K562 (cell line): ENCODE measurements around the gene KISS1. TPM values are rescaled to one million over a fixed set of nuclear protein-coding genes. Genes with fewer than 3 reads are reported as not detected.

ENCODE experiments used
- ATAC-seq: fragments of 200-7000 bp; cut with Tn5 transposase; 3 replicates; pipeline ENCODE4 v1.9.1; 2020; ENCODE audit warnings: moderate library complexity
- BruUV-seq: library from RNA; stranded (reverse); fragments of 400-500 nt; replicated peaks from 2 replicates; lab custom pipeline; 2021; lab: Mats Ljungman, UMichigan
- CTCF ChIA-PET: fragments of 300-600 bp; formaldehyde crosslinking; extraction: SDS; loops from one replicate; lab custom pipeline; 2021; ENCODE audit warnings: low intra/inter-chr PET ratio; lab: Yijun Ruan, JAX
- POLR2A ChIA-PET: fragments of 300-600, 350-650 bp; sonication (Branson Sonifier 250); formaldehyde crosslinking; extraction: SDS; loops from one replicate; lab custom pipeline; 2021; ENCODE audit warnings: antibody characterized with exemption, inconsistent platforms; lab: Yijun Ruan, JAX
- DNase-seq, 4 experiments: peaks; one replicate each; pipeline versions ENCODE4 v3.0.0 to v3.0.0-alpha.2; 2011 to 2018; ENCODE audit warnings: low spot score in 3 of 4, mixed read lengths in 3 of 4; ENCODE audit errors: extremely low read depth in 1 of 4
- FAIRE-seq: peaks from 2 replicates; lab custom pipeline; 2011; peaks lifted over from hg19 to GRCh38; lab: Jason Lieb, UNC
- H2AFZ ChIP-seq: 2 replicates; pipeline ENCODE4 v1.6.0; 2011; ENCODE audit warnings: low read depth, low read length, control low read depth, inconsistent platforms
- H3K27ac ChIP-seq: fragments of 200-600 bp; 3 replicates; pipeline ENCODE4 v1.8.0; 2011; ENCODE audit warnings: low read depth, mild to moderate bottlenecking, control low read depth, inconsistent platforms, low read length, moderate library complexity, mixed read lengths; ENCODE audit errors: extremely low read depth
- H3K27me3 ChIP-seq, 2 experiments: fragments of 300-600 bp in 1 of 2; 2 replicates in 1 of 2; 3 replicates in 1 of 2; pipeline versions ENCODE4 v1.6.0 to v1.8.0; 2011; ENCODE audit warnings: inconsistent platforms in 2 of 2, low read length in 2 of 2, mild to moderate bottlenecking in 1 of 2, mixed read lengths in 1 of 2, moderate library complexity in 1 of 2; ENCODE audit not compliant: control insufficient read depth in 2 of 2, insufficient read depth in 2 of 2
- H3K36me3 ChIP-seq: fragments of 300-600 bp; 3 replicates; pipeline ENCODE4 v1.8.0; 2011; ENCODE audit warnings: mild to moderate bottlenecking, low read length, inconsistent platforms; ENCODE audit not compliant: control insufficient read depth, insufficient read depth
- H3K4me1 ChIP-seq, 2 experiments: fragments of 200-600 bp in 1 of 2; replicated peaks in 1 of 2; 2 replicates in 1 of 2; 3 replicates in 1 of 2; pipeline versions ENCODE4 v1.5.1 to v1.8.0; 2011; ENCODE audit warnings: inconsistent platforms in 2 of 2, low read length in 2 of 2, mild to moderate bottlenecking in 1 of 2, mixed read lengths in 1 of 2, moderate library complexity in 1 of 2; ENCODE audit not compliant: control insufficient read depth in 2 of 2, insufficient read depth in 2 of 2
- H3K4me2 ChIP-seq: 2 replicates; pipeline ENCODE4 v1.6.1; 2011; ENCODE audit warnings: low read length, control low read depth, inconsistent platforms, mixed read lengths; ENCODE audit not compliant: insufficient read depth
- H3K4me3 ChIP-seq: fragments of 200-600 bp; sonication (generic), shearing (Covaris generic); 2 replicates; pipeline ENCODE4 v1.5.1; 2016; ENCODE audit warnings: control low read depth, inconsistent platforms
- H3K79me2 ChIP-seq: fragments of 200-600 bp; 3 replicates; pipeline ENCODE4 v1.8.0; 2011; ENCODE audit warnings: low read length, inconsistent platforms; ENCODE audit not compliant: control insufficient read depth, insufficient read depth
- H3K9ac ChIP-seq, 2 experiments: 2 replicates each; pipeline versions ENCODE4 v1.6.0 to v1.6.1; 2011; ENCODE audit warnings: low read depth in 2 of 2, low read length in 2 of 2, control low read depth in 1 of 2, inconsistent platforms in 1 of 2, mild to moderate bottlenecking in 1 of 2, mixed read lengths in 1 of 2; ENCODE audit not compliant: insufficient read depth in 1 of 2
- H3K9me1 ChIP-seq: one replicate; pipeline ENCODE4 v1.6.0; 2011; ENCODE audit warnings: inconsistent platforms, mild to moderate bottlenecking, low read length, moderate library complexity; ENCODE audit not compliant: control insufficient read depth, insufficient read depth
- H3K9me3 ChIP-seq: replicated peaks from 2 replicates; pipeline ENCODE4 v1.5.1; 2011; ENCODE audit warnings: low read depth, low read length, inconsistent platforms; ENCODE audit not compliant: control insufficient read depth, insufficient read depth
- H4K20me1 ChIP-seq: replicated peaks from 2 replicates; pipeline ENCODE4 v1.6.1; 2011; ENCODE audit warnings: low read length, inconsistent platforms, mixed read lengths; ENCODE audit not compliant: control insufficient read depth, insufficient read depth
- CEBPB ChIP-seq: fragments of 450-650 bp; IDR thresholded peaks from 2 replicates; pipeline ENCODE4 v1.6.1; 2016; ENCODE audit warnings: missing genetic modification characterization, missing compliant biosample characterization
- COPS2 ChIP-seq: fragments of 450-650 bp; conservative IDR thresholded peaks from 2 replicates; pipeline ENCODE4 v1.6.1; 2016; ENCODE audit warnings: mild to moderate bottlenecking, moderate library complexity
- HEY1 ChIP-seq: fragments of 250-450 bp; sonication (Bioruptor Pico); IDR thresholded peaks from 2 replicates; pipeline ENCODE4 v1.5.0; 2020; ENCODE audit warnings: mild to moderate bottlenecking, moderate library complexity, borderline replicate concordance
- HMG20B ChIP-seq: fragments of 250-450 bp; sonication (Bioruptor Pico); IDR thresholded peaks from 2 replicates; pipeline ENCODE4 v1.5.0; 2021; ENCODE audit warnings: mild to moderate bottlenecking
- ILK ChIP-seq: fragments of 450-650 bp; IDR thresholded peaks from 2 replicates; pipeline ENCODE4 v1.6.1; 2016; ENCODE audit warnings: missing genetic modification characterization, low read depth, mild to moderate bottlenecking, missing compliant biosample characterization, moderate library complexity, borderline replicate concordance
- KDM5B ChIP-seq: fragments of 200-600 bp; sonication (generic); IDR thresholded peaks from 2 replicates; pipeline ENCODE4 v1.6.1; 2012; ENCODE audit warnings: low read depth, mild to moderate bottlenecking, moderate library complexity, low read length, control low read depth, inconsistent platforms; ENCODE audit not compliant: insufficient replicate concordance
- PHF8 ChIP-seq: fragments of 200-600 bp; sonication (generic); IDR thresholded peaks from 2 replicates; pipeline ENCODE4 v1.6.1; 2012; ENCODE audit warnings: mixed run types, mild to moderate bottlenecking, inconsistent platforms, low read length, moderate library complexity, borderline replicate concordance
- SRSF9 ChIP-seq: fragments of 200-400 bp; formaldehyde crosslinking; IDR thresholded peaks from 2 replicates; pipeline ENCODE4 v1.6.1; 2017; ENCODE audit warnings: low read depth, low read length, borderline replicate concordance
- ZNF133 ChIP-seq: fragments of 250-450 bp; sonication (Bioruptor Pico); IDR thresholded peaks from 2 replicates; pipeline ENCODE4 v1.4.0; 2020; ENCODE audit warnings: mild to moderate bottlenecking
- ZNF717 ChIP-seq: fragments of 250-450 bp; sonication (Bioruptor Pico); IDR thresholded peaks from 2 replicates; pipeline ENCODE4 v1.5.0; 2021
- WGBS: fragments of 100-300 bp; shearing (Covaris generic); methylation state at CpG from one replicate; pipeline ENCODE4 v1.1.6; 2016; ENCODE audit warnings: low coverage, mixed read lengths; ENCODE audit not compliant: insufficient coverage; ENCODE audit errors: missing lambda C conversion rate; 5-methylcytosine and 5-hydroxymethylcytosine counted together
- in situ Hi-C: fragments of 300-500 bp; cut with MboI; formaldehyde crosslinking; loops from 4 replicates; pipeline ENCODE4 v1.15.0; 2018; ENCODE audit warnings: inconsistent platforms, mixed read lengths
- intact Hi-C: fragments of 100-400 bp; cut with micrococcal nuclease; formaldehyde crosslinking; loops from 2 replicates; pipeline ENCODE4 v1.14.2; 2022
- polyA plus RNA-seq, 8 experiments: library from polyadenylated mRNA; depleted of rRNA in 4 of 8; stranded (reverse) in 5 of 8; unstranded in 3 of 8; fragments of >200 nt; fragmentation: Nextera tagmentation in 2 of 8; fragmentation: Illumina TruSeq in 1 of 8; extraction: Ambion mirVana in 2 of 8; extraction: Trizol in 1 of 8; gene quantifications; 2 replicates each; pipeline versions ENCODE4 v1.2.1 to v1.2.3, GENCODE V29; 2011 to 2014; ENCODE audit warnings: inconsistent platforms in 1 of 8, missing spikeins in 1 of 8
- total RNA-seq, 7 experiments: library from RNA; depleted of rRNA in 6 of 7; stranded (reverse); fragments of >200 nt in 6 of 7; fragmentation: Illumina TruSeq in 2 of 7; extraction: Trizol in 2 of 7; gene quantifications; 2 replicates each; pipeline versions ENCODE4 v1.2.1 to v1.2.3, GENCODE V29; 2011 to 2021; ENCODE audit warnings: low replicate concordance in 1 of 7
- TF ChIP-seq, protein P1 (sequence below): fragments of 250-450 bp; sonication (Bioruptor Pico); IDR thresholded peaks from 2 replicates; pipeline ENCODE4 v1.8.0; 2021; ENCODE audit warnings: moderate library complexity, mild to moderate bottlenecking, inconsistent platforms
- TF ChIP-seq, protein P2 (sequence below): fragments of 450-650 bp; formaldehyde crosslinking; IDR thresholded peaks from 2 replicates; pipeline ENCODE4 v1.4.0; 2020; ENCODE audit warnings: mild to moderate bottlenecking, moderate library complexity
- TF ChIP-seq, protein P3 (sequence below): fragments of 450-650 bp; IDR thresholded peaks from 2 replicates; pipeline ENCODE4 v1.6.1; 2017; ENCODE audit warnings: mild to moderate bottlenecking, moderate library complexity
- TF ChIP-seq, protein P4 (sequence below): sonication (generic); formaldehyde crosslinking; IDR thresholded peaks from 2 replicates; pipeline ENCODE4 v1.8.1; 2023; ENCODE audit warnings: missing genetic modification reagents, mild to moderate bottlenecking, borderline replicate concordance

KISS1 gene
- total and polyA plus RNA-seq, 9 of the 15 experiments (the other 6 are each of a cell fraction or from before 2014, with no cell fraction given), result 0.31 TPM; not detected in 8

DNA sequence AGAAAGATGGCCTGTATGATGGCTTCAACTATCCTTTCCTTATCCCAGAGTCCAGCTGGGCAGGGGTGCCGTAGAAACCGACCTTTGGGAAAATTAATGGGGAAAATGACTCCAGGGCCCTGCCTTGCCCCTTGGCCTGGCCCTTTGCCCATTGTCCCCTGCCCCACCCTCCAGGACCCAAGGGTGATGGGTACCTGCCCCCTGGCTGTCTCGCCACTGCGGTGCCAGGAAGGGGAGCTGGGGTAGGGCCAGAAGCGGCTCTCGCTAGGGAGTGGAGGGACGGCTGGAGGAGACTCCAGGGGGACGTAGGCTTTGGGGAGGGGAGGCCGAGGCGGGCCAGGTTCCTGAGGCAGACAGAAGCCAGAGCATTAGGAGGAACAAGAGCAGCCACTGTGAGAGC lies 46.6 kb upstream of the KISS1 start (continued):
- TF ChIP-seq, protein P1, sequence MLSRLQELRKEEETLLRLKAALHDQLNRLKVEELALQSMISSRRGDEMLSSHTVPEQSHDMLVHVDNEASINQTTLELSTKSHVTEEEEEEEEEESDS, result no peak
- TF ChIP-seq CEBPB (tag), result no peak
- TF ChIP-seq, protein P2, sequence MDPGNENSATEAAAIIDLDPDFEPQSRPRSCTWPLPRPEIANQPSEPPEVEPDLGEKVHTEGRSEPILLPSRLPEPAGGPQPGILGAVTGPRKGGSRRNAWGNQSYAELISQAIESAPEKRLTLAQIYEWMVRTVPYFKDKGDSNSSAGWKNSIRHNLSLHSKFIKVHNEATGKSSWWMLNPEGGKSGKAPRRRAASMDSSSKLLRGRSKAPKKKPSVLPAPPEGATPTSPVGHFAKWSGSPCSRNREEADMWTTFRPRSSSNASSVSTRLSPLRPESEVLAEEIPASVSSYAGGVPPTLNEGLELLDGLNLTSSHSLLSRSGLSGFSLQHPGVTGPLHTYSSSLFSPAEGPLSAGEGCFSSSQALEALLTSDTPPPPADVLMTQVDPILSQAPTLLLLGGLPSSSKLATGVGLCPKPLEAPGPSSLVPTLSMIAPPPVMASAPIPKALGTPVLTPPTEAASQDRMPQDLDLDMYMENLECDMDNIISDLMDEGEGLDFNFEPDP (CRISPR knock-in tag), result no peak
- no peak for TF ChIP-seq SRSF9
- no peak for TF ChIP-seq HEY1

DNA sequence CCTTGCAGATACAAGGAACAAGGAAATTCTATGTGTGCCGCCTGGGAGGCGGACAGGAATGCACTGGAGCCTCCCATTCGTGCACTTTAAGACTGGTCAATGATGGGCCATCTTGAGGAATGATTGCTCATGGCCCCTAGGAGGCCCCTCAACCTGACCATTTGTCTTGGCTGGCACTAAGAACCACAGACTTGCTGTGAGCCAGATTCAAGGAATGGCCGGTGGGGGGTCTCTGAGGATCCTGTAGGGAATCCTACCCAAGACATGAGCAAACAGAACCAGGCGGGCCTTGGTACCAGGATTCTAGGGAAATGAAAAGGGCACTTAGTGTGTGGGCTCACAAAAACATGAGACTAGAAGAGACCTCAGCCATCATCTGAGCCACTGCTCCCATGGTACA lies 45.6 kb upstream of the KISS1 start:
- peaks cover 4% of the 10 kb centered on the region; the same call in 1 of the 2 replicates for H4K20me1 ChIP-seq
- intact Hi-C loops (no loop called here), in situ Hi-C loops (no loop called here)
- H3K79me2 ChIP-seq, result no peaks in the 10 kb centered on the region
- no peaks in the 10 kb centered on the region for H3K9me3 ChIP-seq
- no peak overlapping the region for H3K4me3 ChIP-seq
- no peaks in the 10 kb centered on the region for H3K9me1 ChIP-seq
- BruUV-seq, result no TSS peak
- no peak overlapping the region for H3K27ac ChIP-seq
- H3K9ac ChIP-seq, result no peak overlapping the region
- no peaks in the 10 kb centered on the region for H3K4me1 ChIP-seq
- H3K36me3 ChIP-seq, result no peaks in the 10 kb centered on the region
- peaks cover 11 to 43% of the 10 kb centered on the region in 2 experiments; a peak in 3 of 5 replicates for H3K27me3 ChIP-seq
- DNase-seq (no peak), FAIRE-seq (no peak), ATAC-seq (no peak)
- H2AFZ ChIP-seq, result no peak overlapping the region
- ChIA-PET POLR2A (interaction anchor here (1.3 kb wide), 1 partner anchor 12 kb away, joined by 3 read pairs; no protein-coding TSS in a partner anchor), CTCF (no interaction called here)
- WGBS, result 0% methylated on average over 5 of the region's 5 CpGs
- H3K4me2 ChIP-seq, result no peak overlapping the region
- TF ChIP-seq ZNF717 (CRISPR knock-in tag) (no peak), KDM5B (no peak), PHF8 (no peak), ILK (no peak), HMG20B (CRISPR knock-in tag) (no peak), COPS2 (no peak), ZNF133 (CRISPR knock-in tag) (no peak)
- TF ChIP-seq, protein P3, sequence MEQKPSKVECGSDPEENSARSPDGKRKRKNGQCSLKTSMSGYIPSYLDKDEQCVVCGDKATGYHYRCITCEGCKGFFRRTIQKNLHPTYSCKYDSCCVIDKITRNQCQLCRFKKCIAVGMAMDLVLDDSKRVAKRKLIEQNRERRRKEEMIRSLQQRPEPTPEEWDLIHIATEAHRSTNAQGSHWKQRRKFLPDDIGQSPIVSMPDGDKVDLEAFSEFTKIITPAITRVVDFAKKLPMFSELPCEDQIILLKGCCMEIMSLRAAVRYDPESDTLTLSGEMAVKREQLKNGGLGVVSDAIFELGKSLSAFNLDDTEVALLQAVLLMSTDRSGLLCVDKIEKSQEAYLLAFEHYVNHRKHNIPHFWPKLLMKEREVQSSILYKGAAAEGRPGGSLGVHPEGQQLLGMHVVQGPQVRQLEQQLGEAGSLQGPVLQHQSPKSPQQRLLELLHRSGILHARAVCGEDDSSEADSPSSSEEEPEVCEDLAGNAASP, result no peak
- TF ChIP-seq, protein P4, sequence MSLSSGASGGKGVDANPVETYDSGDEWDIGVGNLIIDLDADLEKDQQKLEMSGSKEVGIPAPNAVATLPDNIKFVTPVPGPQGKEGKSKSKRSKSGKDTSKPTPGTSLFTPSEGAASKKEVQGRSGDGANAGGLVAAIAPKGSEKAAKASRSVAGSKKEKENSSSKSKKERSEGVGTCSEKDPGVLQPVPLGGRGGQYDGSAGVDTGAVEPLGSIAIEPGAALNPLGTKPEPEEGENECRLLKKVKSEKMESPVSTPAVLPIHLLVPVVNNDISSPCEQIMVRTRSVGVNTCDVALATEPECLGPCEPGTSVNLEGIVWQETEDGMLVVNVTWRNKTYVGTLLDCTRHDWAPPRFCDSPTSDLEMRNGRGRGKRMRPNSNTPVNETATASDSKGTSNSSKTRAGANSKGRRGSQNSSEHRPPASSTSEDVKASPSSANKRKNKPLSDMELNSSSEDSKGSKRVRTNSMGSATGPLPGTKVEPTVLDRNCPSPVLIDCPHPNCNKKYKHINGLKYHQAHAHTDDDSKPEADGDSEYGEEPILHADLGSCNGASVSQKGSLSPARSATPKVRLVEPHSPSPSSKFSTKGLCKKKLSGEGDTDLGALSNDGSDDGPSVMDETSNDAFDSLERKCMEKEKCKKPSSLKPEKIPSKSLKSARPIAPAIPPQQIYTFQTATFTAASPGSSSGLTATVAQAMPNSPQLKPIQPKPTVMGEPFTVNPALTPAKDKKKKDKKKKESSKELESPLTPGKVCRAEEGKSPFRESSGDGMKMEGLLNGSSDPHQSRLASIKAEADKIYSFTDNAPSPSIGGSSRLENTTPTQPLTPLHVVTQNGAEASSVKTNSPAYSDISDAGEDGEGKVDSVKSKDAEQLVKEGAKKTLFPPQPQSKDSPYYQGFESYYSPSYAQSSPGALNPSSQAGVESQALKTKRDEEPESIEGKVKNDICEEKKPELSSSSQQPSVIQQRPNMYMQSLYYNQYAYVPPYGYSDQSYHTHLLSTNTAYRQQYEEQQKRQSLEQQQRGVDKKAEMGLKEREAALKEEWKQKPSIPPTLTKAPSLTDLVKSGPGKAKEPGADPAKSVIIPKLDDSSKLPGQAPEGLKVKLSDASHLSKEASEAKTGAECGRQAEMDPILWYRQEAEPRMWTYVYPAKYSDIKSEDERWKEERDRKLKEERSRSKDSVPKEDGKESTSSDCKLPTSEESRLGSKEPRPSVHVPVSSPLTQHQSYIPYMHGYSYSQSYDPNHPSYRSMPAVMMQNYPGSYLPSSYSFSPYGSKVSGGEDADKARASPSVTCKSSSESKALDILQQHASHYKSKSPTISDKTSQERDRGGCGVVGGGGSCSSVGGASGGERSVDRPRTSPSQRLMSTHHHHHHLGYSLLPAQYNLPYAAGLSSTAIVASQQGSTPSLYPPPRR, result no peak
